IPS-15b (cell line): ENCODE data around the gene SALL3.
"Not testable (repeated sequence)": the region's sequence is repeated elsewhere in the genome, so short reads cannot be mapped to it uniquely, and the experiment has no call there.

Source experiments
- H3K27me3 ChIP-seq: one replicate; pipeline ENCODE4 v1.6.1; 2013; ENCODE audit warnings: low read length; ENCODE audit not compliant: control insufficient read depth, insufficient read depth
- H3K36me3 ChIP-seq: one replicate; pipeline ENCODE4 v1.6.1; 2013; ENCODE audit warnings: low read length; ENCODE audit not compliant: control insufficient read depth, insufficient read depth
- H3K4me1 ChIP-seq: one replicate; pipeline ENCODE4 v1.6.1; 2013; ENCODE audit warnings: mild to moderate bottlenecking, low read length; ENCODE audit not compliant: control insufficient read depth, insufficient read depth
- H3K4me3 ChIP-seq: one replicate; pipeline ENCODE4 v1.5.1; 2013; ENCODE audit warnings: low read depth, low read length
- H3K9ac ChIP-seq: one replicate; pipeline ENCODE4 v1.6.1; 2013; ENCODE audit warnings: low read depth, mild to moderate bottlenecking, low read length
- H3K9me3 ChIP-seq: one replicate; pipeline ENCODE4 v1.6.1; 2013; ENCODE audit warnings: mild to moderate bottlenecking, low read length; ENCODE audit not compliant: control insufficient read depth, insufficient read depth

The SALL3 gene

DNA sequence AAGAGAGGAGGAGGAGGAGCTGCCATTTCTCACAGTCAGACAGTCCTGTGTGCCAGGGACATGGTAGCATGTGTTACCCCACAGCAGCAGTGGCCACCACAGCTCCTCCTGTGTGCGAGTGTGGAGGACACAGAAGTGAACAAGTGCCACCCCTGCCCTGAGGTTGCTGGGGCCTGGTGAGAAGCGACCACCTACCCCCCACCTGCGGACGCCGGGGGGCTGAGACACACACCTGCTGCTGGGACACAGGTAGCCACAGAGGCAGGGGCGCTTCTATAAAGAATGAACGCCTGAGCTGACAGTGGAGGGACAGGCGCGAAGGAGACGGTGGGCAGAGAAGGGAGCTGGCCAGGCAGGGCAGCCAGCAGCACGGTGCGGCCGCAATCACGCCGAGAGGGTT, 32.3 kb upstream of the SALL3 start:
- H3K27me3 ChIP-seq, result no peaks in the 10 kb centered on the region
- no peaks in the 10 kb centered on the region for H3K4me1 ChIP-seq
- no peak overlapping the region for H3K9ac ChIP-seq
- H3K36me3 ChIP-seq, result no peaks in the 10 kb centered on the region
- H3K9me3 ChIP-seq, result peaks cover 7% of the 10 kb centered on the region
- no peak overlapping the region for H3K4me3 ChIP-seq

DNA sequence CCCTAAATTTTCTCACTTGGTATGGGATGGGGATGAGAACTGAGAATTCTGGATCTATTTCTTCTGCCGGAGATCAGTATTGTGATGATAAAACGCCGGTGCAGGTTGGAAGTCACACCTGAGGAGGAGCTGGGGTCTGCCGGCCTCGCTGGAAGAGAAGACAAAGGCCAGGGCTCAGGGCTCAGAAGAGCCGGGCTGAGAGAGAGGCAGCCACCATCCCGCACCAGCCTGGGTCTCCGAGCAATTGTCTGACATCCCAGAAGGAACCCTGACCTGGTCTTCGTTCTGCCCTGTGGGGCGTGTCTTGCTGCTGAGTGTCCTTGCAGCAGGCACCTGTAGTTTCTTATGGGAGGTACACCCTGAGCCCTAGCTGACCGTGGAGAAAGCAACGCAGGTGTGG, 31.4 kb upstream of the SALL3 start:
- Histone ChIP-seq H3K4me3 (no peak overlapping the region), H3K4me1 (no peaks in the 10 kb centered on the region), H3K36me3 (no peaks in the 10 kb centered on the region), H3K27me3 (no peaks in the 10 kb centered on the region), H3K9ac (no peak overlapping the region), H3K9me3 (peaks cover 7% of the 10 kb centered on the region)

DNA sequence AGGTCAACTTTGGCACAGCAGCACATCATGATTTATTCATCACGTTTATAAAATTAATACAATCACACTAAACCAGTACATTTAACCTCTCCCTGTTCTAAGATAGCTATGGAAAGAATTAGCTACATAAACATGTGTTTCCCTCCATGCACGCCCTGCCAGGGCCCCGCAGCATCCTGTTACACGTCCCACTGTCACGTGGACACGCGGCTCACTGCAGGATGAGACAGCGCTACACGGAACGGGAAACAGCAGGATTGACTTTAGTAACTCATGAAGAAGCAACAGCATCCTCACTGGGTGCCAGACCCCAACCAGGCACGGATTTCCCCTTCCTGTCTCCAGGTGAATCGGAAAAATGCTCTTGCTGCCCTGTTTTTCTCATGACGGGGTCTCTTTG, 30.9 kb upstream of the SALL3 start:
- Histone ChIP-seq H3K4me3 (no peak overlapping the region), H3K9me3 (peaks cover 4% of the 10 kb centered on the region), H3K27me3 (no peaks in the 10 kb centered on the region), H3K9ac (no peak overlapping the region), H3K4me1 (no peaks in the 10 kb centered on the region), H3K36me3 (no peaks in the 10 kb centered on the region)

DNA sequence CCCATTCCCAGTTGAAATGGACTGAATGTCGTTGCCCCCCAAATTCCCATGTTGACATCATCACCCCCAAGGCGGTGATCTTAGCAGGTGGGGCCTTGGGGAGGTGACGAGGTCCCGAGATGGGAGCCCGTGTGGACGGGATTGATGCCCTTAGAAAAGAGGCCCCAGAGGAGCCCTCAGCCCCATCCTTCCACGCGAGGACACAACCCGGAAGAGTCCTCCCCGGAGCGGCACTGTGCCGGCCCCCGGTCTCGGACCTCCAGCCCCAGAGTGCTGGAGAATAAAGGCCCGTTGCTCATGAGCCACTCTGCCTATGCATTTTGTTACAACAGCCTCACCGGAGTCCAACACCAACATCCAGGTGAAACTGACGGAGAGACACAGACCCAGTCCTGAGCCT, 30.4 kb upstream of the SALL3 start:
- Histone ChIP-seq H3K36me3 (no peaks in the 10 kb centered on the region), H3K27me3 (no peaks in the 10 kb centered on the region), H3K4me1 (no peaks in the 10 kb centered on the region), H3K9ac (no peak overlapping the region), H3K9me3 (no peaks in the 10 kb centered on the region), H3K4me3 (no peak overlapping the region)

GRCh38 chr18:78950386-78950785, 29.2 kb upstream of the SALL3 start:
- no peaks in the 10 kb centered on the region for H3K4me1 ChIP-seq
- no peaks in the 10 kb centered on the region for H3K9me3 ChIP-seq
- no peak overlapping the region for H3K9ac ChIP-seq
- no peak overlapping the region for H3K4me3 ChIP-seq
- no peaks in the 10 kb centered on the region for H3K27me3 ChIP-seq
- no peaks in the 10 kb centered on the region for H3K36me3 ChIP-seq

GRCh38 chr18:78953566-78953965, 26.1 kb upstream of the SALL3 start:
- Histone ChIP-seq H3K4me3 (no peak overlapping the region), H3K9me3 (no peaks in the 10 kb centered on the region), H3K36me3 (no peaks in the 10 kb centered on the region), H3K27me3 (no peaks in the 10 kb centered on the region), H3K9ac (no peak overlapping the region), H3K4me1 (no peaks in the 10 kb centered on the region)

DNA sequence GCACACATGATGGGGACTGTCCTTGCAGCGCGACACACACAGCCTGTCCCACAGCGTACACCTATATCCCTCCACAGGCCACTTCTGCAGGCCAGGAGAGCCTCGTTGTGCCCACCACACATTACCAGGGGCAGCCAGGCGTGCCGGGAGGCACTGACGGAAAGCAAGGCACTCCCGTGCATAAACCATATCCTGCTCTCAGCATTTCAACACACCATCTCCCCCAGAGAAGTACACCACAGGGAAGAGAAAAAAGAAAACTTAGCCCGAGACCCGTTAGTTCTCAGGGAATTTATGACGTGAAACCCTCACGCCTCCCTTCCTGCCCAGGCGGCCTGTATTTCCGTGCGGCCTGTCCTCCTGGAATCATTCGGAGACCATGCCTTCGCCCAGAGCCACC, 24.6 kb upstream of the SALL3 start:
- Histone ChIP-seq H3K36me3 (no peaks in the 10 kb centered on the region), H3K9ac (no peak overlapping the region), H3K4me1 (no peaks in the 10 kb centered on the region), H3K4me3 (no peak overlapping the region), H3K27me3 (no peaks in the 10 kb centered on the region), H3K9me3 (no peaks in the 10 kb centered on the region)

GRCh38 chr18:78957140-78957539, 22.5 kb upstream of the SALL3 start:
- Histone ChIP-seq H3K9ac (no peak overlapping the region), H3K27me3 (no peaks in the 10 kb centered on the region), H3K4me1 (no peaks in the 10 kb centered on the region), H3K9me3 (no peaks in the 10 kb centered on the region), H3K4me3 (no peak overlapping the region), H3K36me3 (no peaks in the 10 kb centered on the region)

- H3K27me3 ChIP-seq, result no peaks in the 10 kb centered on the region
- no peak overlapping the region for H3K4me3 ChIP-seq
- H3K4me1 ChIP-seq, result no peaks in the 10 kb centered on the region
- H3K36me3 ChIP-seq, result no peaks in the 10 kb centered on the region
- no peaks in the 10 kb centered on the region for H3K9me3 ChIP-seq
- no peak overlapping the region for H3K9ac ChIP-seq
Measured at GRCh38 chr18:78960709-78961108, 18.9 kb upstream of the SALL3 start.

DNA sequence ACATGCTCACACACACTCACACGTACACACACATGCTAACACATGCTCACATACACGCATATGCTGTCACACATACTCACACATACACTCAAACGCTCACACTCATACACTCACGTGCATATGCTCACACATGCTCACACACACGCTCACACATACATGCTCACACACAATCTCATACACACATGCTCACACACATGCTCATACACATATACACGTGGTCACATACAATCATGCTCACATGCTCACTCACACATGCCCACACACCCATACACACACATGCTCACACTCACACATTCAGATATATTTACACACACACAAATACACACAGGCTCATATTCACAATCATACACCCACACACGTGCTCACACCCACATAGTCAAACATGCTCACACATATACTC, 17.5 kb upstream of the SALL3 start:
- Histone ChIP-seq H3K36me3 (no peaks in the 10 kb centered on the region), H3K27me3 (no peaks in the 10 kb centered on the region), H3K4me1 (no peaks in the 10 kb centered on the region), H3K4me3 (no peak overlapping the region), H3K9me3 (no peaks in the 10 kb centered on the region), H3K9ac (no peak overlapping the region)

DNA sequence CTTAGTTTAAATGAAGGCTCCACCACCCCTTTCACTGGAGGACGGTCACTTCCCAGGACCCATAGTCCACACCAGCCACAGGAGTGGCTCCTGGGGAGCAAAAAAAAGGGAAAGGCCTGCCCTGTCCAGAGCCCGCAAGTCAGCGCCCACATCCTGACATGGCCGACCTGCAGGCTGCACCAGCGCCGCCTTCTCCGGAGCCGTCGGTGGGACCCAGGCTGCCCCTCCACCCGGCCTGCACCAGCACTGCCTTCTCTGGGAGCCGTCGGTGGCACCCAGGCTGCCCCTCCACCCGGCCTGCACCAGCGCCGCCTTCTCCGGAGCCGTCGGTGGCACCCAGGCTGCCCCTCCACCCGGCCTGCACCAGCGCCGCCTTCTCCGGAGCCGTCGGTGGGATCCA, 14.9 kb upstream of the SALL3 start:
- not testable (repeated sequence) for H3K4me3 ChIP-seq, H3K36me3 ChIP-seq, H3K9ac ChIP-seq, H3K4me1 ChIP-seq, H3K9me3 ChIP-seq, H3K27me3 ChIP-seq

DNA sequence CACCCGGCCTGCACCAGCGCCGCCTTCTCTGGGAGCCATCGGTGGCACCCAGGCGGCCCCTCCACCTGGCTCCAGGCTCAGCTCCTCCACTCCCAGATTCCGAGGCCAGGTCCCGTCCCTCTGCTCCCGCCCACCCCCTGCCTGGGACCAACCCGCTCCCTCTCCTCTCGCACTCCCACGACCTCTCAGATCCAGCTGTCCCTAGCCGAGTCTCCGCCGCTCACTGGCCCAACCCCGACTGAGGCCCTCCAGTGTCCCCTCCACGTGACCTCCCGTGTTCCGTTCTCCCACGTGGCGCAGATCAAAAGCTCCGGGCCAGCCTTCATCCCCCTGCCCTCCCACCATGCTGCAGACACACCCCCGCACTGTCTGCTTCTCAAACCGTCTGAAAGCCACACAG, 14.4 kb upstream of the SALL3 start:
- no peaks in the 10 kb centered on the region for H3K4me1 ChIP-seq
- peaks cover 6% of the 10 kb centered on the region for H3K27me3 ChIP-seq

More for the DNA sequence above, 14.4 kb upstream of the SALL3 start:
- Histone ChIP-seq H3K9ac (no peak overlapping the region), H3K4me3 (no peak overlapping the region), H3K36me3 (no peaks in the 10 kb centered on the region), H3K9me3 (no peaks in the 10 kb centered on the region)
